NCI-H2171 treated with DMSO at 0.1 percent for 48 hours (cell line): ENCODE data around the gene FAM209A.
A peak's percentile ranks its signal among the peaks of the same experiment; 100 is the strongest.
"Not testable (repeated sequence)": the region's sequence is repeated elsewhere in the genome, so short reads cannot be mapped to it uniquely, and the experiment has no call there.

Source experiments
- DNase-seq: peaks from one replicate; lab custom pipeline; 2025; lab: John Stamatoyannopoulos, UW

The FAM209A gene

GRCh38 chr20:56540415-56540814 is 15.9 kb downstream of the FAM209A start:
- no peak for DNase-seq

- DNase-seq, result no peak
Measured at GRCh38 chr20:56542489-56543030, 18.0 kb downstream of the FAM209A start.

- no peak for DNase-seq
Measured at GRCh38 chr20:56551571-56551970, 27.0 kb downstream of the FAM209A start.

GRCh38 chr20:56552911-56553629 is 28.5 kb downstream of the FAM209A start:
- DNase-seq, result no peak

GRCh38 chr20:56554869-56555268 is 30.3 kb downstream of the FAM209A start:
- DNase-seq, result peak; percentile 99

GRCh38 chr20:56558968-56559367 is 34.4 kb downstream of the FAM209A start:
- DNase-seq, result no peak

- not testable (repeated sequence) for DNase-seq
Measured at GRCh38 chr20:56564526-56564925, 40.0 kb downstream of the FAM209A start.

- DNase-seq, result no peak
Measured at GRCh38 chr20:56565511-56565910, 41.0 kb downstream of the FAM209A start.

- DNase-seq, result no peak
Measured at GRCh38 chr20:56566621-56567020, 42.1 kb downstream of the FAM209A start.

- no peak for DNase-seq
Measured at GRCh38 chr20:56570832-56571231, 46.3 kb downstream of the FAM209A start.

- no peak for DNase-seq
Measured at GRCh38 chr20:56572172-56572571, 47.6 kb downstream of the FAM209A start.

GRCh38 chr20:56573986-56574385 is 49.4 kb downstream of the FAM209A start:
- DNase-seq, result no peak

GRCh38 chr20:56574531-56575142 is 50.1 kb downstream of the FAM209A start:
- DNase-seq, result no peak

- no peak for DNase-seq
Measured at GRCh38 chr20:56575157-56575556, 50.6 kb downstream of the FAM209A start.
